Gastroesophageal sphincter (tissue), 4 donors: ENCODE results near the gene ARGLU1. TPM values are rescaled to one million over a fixed set of nuclear protein-coding genes. Genes with fewer than 3 reads are reported as not detected.

Source experiments
- ATAC-seq: fragments of 150-250 bp; one replicate; pipeline ENCODE4 v1.9.1; 2016; ENCODE audit warnings: mild to moderate bottlenecking, moderate library complexity
- H3K27ac ChIP-seq, 4 donors: fragments of 200-600 bp; sonication (generic) in 3 of 4; 1 replicate in 3 of 4; 2 replicates in 1 of 4; pipeline ENCODE4 v1.5.1; 2016 to 2019
- H3K27me3 ChIP-seq: fragments of 200-600 bp; sonication (generic); one replicate; pipeline ENCODE4 v1.5.1; 2019
- H3K36me3 ChIP-seq, 2 donors: fragments of 200-600 bp; sonication (generic); one replicate each; pipeline ENCODE4 v1.5.1; 2019; ENCODE audit warnings: control low read depth in 1 of 2
- H3K4me1 ChIP-seq, 3 donors: fragments of 200-600 bp; sonication (generic); 1 replicate in 2 of 3; 2 replicates in 1 of 3; pipeline ENCODE4 v1.5.1; 2016 to 2019; ENCODE audit warnings: control low read depth in 2 of 3
- H3K4me3 ChIP-seq, 2 donors: fragments of 200-600 bp; sonication (generic); one replicate each; pipeline ENCODE4 v1.5.1; 2019; ENCODE audit warnings: mild to moderate bottlenecking in 1 of 2, moderate library complexity in 1 of 2
- H3K9me3 ChIP-seq, 3 donors: fragments of 200-600 bp; sonication (generic); one replicate each; pipeline ENCODE4 v1.5.1; 2017 to 2019; ENCODE audit warnings: control low read depth in 2 of 3
- CTCF ChIP-seq, 4 experiments: fragments of 200-600 bp in 2 of 4; fragments of 450-650 bp in 2 of 4; sonication (generic) in 1 of 4; IDR thresholded peaks; one replicate each; pipeline ENCODE4 v1.5.1; 2017 to 2019; ENCODE audit warnings: antibody characterized with exemption in 4 of 4, mild to moderate bottlenecking in 2 of 4, moderate library complexity in 2 of 4
- EP300 ChIP-seq: sonication (generic); formaldehyde crosslinking; IDR thresholded peaks from one replicate; pipeline ENCODE4 v1.6.1; 2017; ENCODE audit warnings: antibody characterized with exemption, mild to moderate bottlenecking
- POLR2A ChIP-seq, 2 donors: fragments of 450-650 bp; IDR thresholded peaks; one replicate each; pipeline ENCODE4 v1.6.1; 2017; ENCODE audit warnings: antibody characterized with exemption in 2 of 2, mild to moderate bottlenecking in 2 of 2, moderate library complexity in 1 of 2
- POLR2AphosphoS5 ChIP-seq: sonication (generic); formaldehyde crosslinking; IDR thresholded peaks from one replicate; pipeline ENCODE4 v1.6.1; 2017; ENCODE audit warnings: antibody characterized with exemption
- WGBS, 2 donors: methylation state at CpG; one replicate each; pipeline ENCODE4 v1.1.5; 2018; ENCODE audit warnings: low coverage in 1 of 2; 5-methylcytosine and 5-hydroxymethylcytosine counted together
- total RNA-seq, 4 donors: library from RNA; depleted of rRNA; stranded (reverse); fragments of >200 nt; gene quantifications; one replicate each; pipeline ENCODE4 v1.1.0, GENCODE V29; 2016

ARGLU1 gene
- total RNA-seq, 4 donors from 2014 or later: 25.5 to 140 (median 73.5) TPM

GRCh38 chr13:106560821-106561220 is 7.1 kb downstream of the ARGLU1 start:
- H3K4me3 ChIP-seq: no peak overlapping the region
- TF ChIP-seq CTCF (IDR thresholded peaks at IDR 0.05): no peak
- no peak overlapping the region for H3K27ac ChIP-seq
- no peaks in the 10 kb centered on the region for H3K9me3 ChIP-seq
- no peaks in the 10 kb centered on the region for H3K27me3 ChIP-seq
- peaks cover 0 to 32% of the 10 kb centered on the region in 2 donors for H3K36me3 ChIP-seq
- 55 to 71% methylated on average over 1 of the region's 1 CpG for WGBS, 2 donors
- peaks cover 26 to 94% (median 30%) of the 10 kb centered on the region in 3 donors for H3K4me1 ChIP-seq
- ATAC-seq: no peak

- TF ChIP-seq POLR2A (IDR thresholded peaks at IDR 0.05) (no peak), CTCF (IDR thresholded peaks at IDR 0.05) (no peak)
- Histone ChIP-seq H3K27ac (peak overlapping the region in 2 of 4 donors; percentile 6 to 48), H3K4me3 (no peak overlapping the region), H3K27me3 (no peaks in the 10 kb centered on the region), H3K36me3 (peaks cover 3 to 55% of the 10 kb centered on the region in 2 donors), H3K4me1 (peaks cover 16 to 88% (median 19%) of the 10 kb centered on the region in 3 donors), H3K9me3 (no peaks in the 10 kb centered on the region)
- ATAC-seq: no peak
Observed at GRCh38 chr13:106558527-106558926, 9.4 kb downstream of the ARGLU1 start.

- H3K27ac ChIP-seq: no peak overlapping the region
- H3K27me3 ChIP-seq: no peaks in the 10 kb centered on the region
- TF ChIP-seq EP300: no peak
- TF ChIP-seq POLR2A (IDR thresholded peaks at IDR 0.05): no peak
- TF ChIP-seq CTCF (IDR thresholded peaks at IDR 0.05): no peak
- TF ChIP-seq POLR2AphosphoS5: no peak
- no peak for ATAC-seq
- 83 to 90% methylated on average over 4 of the region's 4 CpGs for WGBS, 2 donors
- H3K9me3 ChIP-seq: no peaks in the 10 kb centered on the region
- H3K36me3 ChIP-seq: peaks cover 3 to 64% of the 10 kb centered on the region in 2 donors
- no peak overlapping the region for H3K4me3 ChIP-seq
- peaks cover 6 to 74% (median 13%) of the 10 kb centered on the region in 3 donors for H3K4me1 ChIP-seq
Observed at GRCh38 chr13:106555631-106556328, 12.2 kb downstream of the ARGLU1 start.

DNA sequence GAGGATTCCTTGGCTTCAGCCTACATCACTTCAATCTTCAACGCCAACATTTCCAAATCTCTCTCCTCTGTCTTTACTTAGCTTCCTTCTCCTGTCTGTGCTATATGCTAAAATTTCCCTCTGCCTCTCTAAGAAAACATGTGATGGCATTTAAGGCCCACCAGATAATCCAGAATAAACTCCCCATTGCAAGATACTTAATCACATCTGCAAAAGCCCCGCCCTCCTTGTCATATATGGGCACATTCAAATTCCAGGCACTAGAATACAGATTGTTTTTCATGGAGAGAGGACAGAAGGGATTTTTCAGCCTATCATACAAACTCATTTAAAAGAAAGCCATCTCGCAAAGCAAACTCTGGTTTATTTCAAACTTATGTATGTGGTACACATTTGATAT is 16.2 kb downstream of the ARGLU1 start:
- peaks cover 4 to 56% (median 8%) of the 10 kb centered on the region in 3 donors for H3K4me1 ChIP-seq
- no peaks in the 10 kb centered on the region for H3K9me3 ChIP-seq
- ATAC-seq: no peak
- H3K36me3 ChIP-seq: peaks cover 3 to 44% of the 10 kb centered on the region in 2 donors
- H3K27ac ChIP-seq: no peak overlapping the region
- H3K27me3 ChIP-seq: no peaks in the 10 kb centered on the region
- TF ChIP-seq POLR2AphosphoS5 (no peak), EP300 (no peak), CTCF (IDR thresholded peaks at IDR 0.05) (no peak), POLR2A (IDR thresholded peaks at IDR 0.05) (no peak)
- 91 to 100% methylated on average over 3 of the region's 3 CpGs for WGBS, 2 donors
- no peak overlapping the region for H3K4me3 ChIP-seq

DNA sequence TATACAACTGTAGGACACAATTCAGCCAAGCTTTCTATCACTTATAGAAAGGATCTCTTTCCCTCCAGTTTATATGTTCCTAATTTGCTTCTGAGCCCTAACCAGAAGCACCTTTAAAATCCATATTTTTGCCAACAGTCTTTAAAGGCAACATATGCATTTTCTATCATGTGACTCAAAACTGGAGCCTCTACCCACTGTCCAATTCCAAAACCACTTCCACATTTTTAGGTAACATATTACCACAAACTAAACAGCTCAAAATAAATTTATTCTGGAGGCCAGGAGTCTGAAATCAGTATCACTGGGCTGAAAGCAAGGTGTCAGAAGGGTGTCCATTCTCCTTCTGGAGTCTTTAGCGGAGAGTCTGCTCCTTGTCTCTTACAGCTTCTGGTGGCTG is 16.6 kb downstream of the ARGLU1 start:
- ATAC-seq: no peak
- peaks cover 3 to 44% of the 10 kb centered on the region in 2 donors for H3K36me3 ChIP-seq
- no peaks in the 10 kb centered on the region for H3K9me3 ChIP-seq
- peaks cover 4 to 56% (median 8%) of the 10 kb centered on the region in 3 donors for H3K4me1 ChIP-seq
- H3K4me3 ChIP-seq: no peak overlapping the region
- TF ChIP-seq POLR2A (IDR thresholded peaks at IDR 0.05): no peak
- TF ChIP-seq POLR2AphosphoS5: no peak
- TF ChIP-seq CTCF (IDR thresholded peaks at IDR 0.05): no peak
- no peak for TF ChIP-seq EP300
- no peaks in the 10 kb centered on the region for H3K27me3 ChIP-seq
- 100% methylated on average over 1 of the region's 1 CpG for WGBS, 2 donors
- no peak overlapping the region for H3K27ac ChIP-seq
